Prostate gland (tissue), 2 donors: ENCODE measurements around the gene WDR59. TPM values are rescaled to one million over a fixed set of nuclear protein-coding genes. Genes with fewer than 3 reads are reported as not detected.

Source experiments
- DNase-seq: peaks from one replicate; pipeline ENCODE4 v3.0.0-alpha.2; 2019; ENCODE audit warnings: low spot score
- H3K27ac ChIP-seq, 2 donors: fragments of 200-600 bp; sonication (generic); 2 replicates each; pipeline ENCODE4 v1.5.1; 2017 to 2019
- H3K27me3 ChIP-seq: fragments of 200-600 bp; sonication (generic); replicated peaks from 2 replicates; pipeline ENCODE4 v1.5.1; 2019; ENCODE audit not compliant: insufficient read depth
- H3K36me3 ChIP-seq, 2 donors: fragments of 200-600 bp; sonication (generic); 1 replicate in 1 of 2; 2 replicates in 1 of 2; pipeline versions ENCODE4 v1.5.1 to v1.8.1; 2017 to 2019
- H3K4me1 ChIP-seq: fragments of 200-600 bp; sonication (generic); replicated peaks from 2 replicates; pipeline ENCODE4 v1.5.1; 2019
- H3K4me3 ChIP-seq, 2 donors: fragments of 200-600 bp; sonication (generic); 2 replicates each; pipeline ENCODE4 v1.5.1; 2017 to 2019
- H3K9me3 ChIP-seq: fragments of 200-600 bp; sonication (generic); 2 replicates; pipeline ENCODE4 v1.5.1; 2017
- CTCF ChIP-seq, 4 experiments: fragments of 200-600 bp in 2 of 4; fragments of 450-650 bp in 2 of 4; sonication (generic) in 2 of 4; IDR thresholded peaks; 1 replicate in 3 of 4; 2 replicates in 1 of 4; pipeline ENCODE4 v1.5.1; 2016 to 2019; ENCODE audit warnings: antibody characterized with exemption in 4 of 4, mild to moderate bottlenecking in 2 of 4, moderate library complexity in 2 of 4
- POLR2A ChIP-seq: fragments of 450-650 bp; IDR thresholded peaks from one replicate; pipeline ENCODE4 v1.6.1; 2016; ENCODE audit warnings: antibody characterized with exemption, mild to moderate bottlenecking
- POLR2AphosphoS5 ChIP-seq: sonication (generic); formaldehyde crosslinking; IDR thresholded peaks from one replicate; pipeline ENCODE4 v1.6.1; 2017; ENCODE audit warnings: antibody characterized with exemption
- WGBS: methylation state at CpG from one replicate; pipeline ENCODE4 v1.1.5; 2018; 5-methylcytosine and 5-hydroxymethylcytosine counted together
- intact Hi-C: fragments of 100-400 bp; cut with DNase I; formaldehyde crosslinking; loops from one replicate; pipeline ENCODE4 v1.14.2; 2022
- total RNA-seq, 2 donors: library from RNA; depleted of rRNA; stranded (reverse); fragments of >200 nt; gene quantifications; one replicate each; pipeline ENCODE4 v1.1.0, GENCODE V29; 2016

WDR59 gene
- total RNA-seq, 2 donors from 2014 or later: 38.5 to 62.6 TPM

GRCh38 chr16:74887084-74887483, 97.8 kb downstream of the WDR59 start:
- no peaks in the 10 kb centered on the region for H3K27me3 ChIP-seq
- H3K4me1 ChIP-seq: no peaks in the 10 kb centered on the region
- no peak overlapping the region for H3K27ac ChIP-seq
- H3K4me3 ChIP-seq: no peak overlapping the region
- H3K36me3 ChIP-seq: no peaks in the 10 kb centered on the region
- DNase-seq: no peak
- H3K9me3 ChIP-seq: no peaks in the 10 kb centered on the region
- WGBS: 87% methylated on average over 2 of the region's 2 CpGs
- intact Hi-C loops: no loop called here
- TF ChIP-seq POLR2A: no peak
- TF ChIP-seq CTCF (IDR thresholded peaks at IDR 0.05): no peak
- no peak for TF ChIP-seq POLR2AphosphoS5

GRCh38 chr16:74877706-74878105, 107.2 kb downstream of the WDR59 start:
- H3K27ac ChIP-seq: no peak overlapping the region
- no peaks in the 10 kb centered on the region for H3K27me3 ChIP-seq

GRCh38 chr16:74874912-74875546, 109.9 kb downstream of the WDR59 start:
- no peak overlapping the region for H3K27ac ChIP-seq
- H3K4me1 ChIP-seq: no peaks in the 10 kb centered on the region
- no peak for TF ChIP-seq CTCF (IDR thresholded peaks at IDR 0.05)
- TF ChIP-seq POLR2AphosphoS5: no peak
- TF ChIP-seq POLR2A: no peak
- intact Hi-C loops: no loop called here
- H3K4me3 ChIP-seq: no peak overlapping the region
- no peak for DNase-seq
- no peaks in the 10 kb centered on the region for H3K9me3 ChIP-seq
- WGBS: 86% methylated on average over 13 of the region's 13 CpGs
- no peaks in the 10 kb centered on the region for H3K27me3 ChIP-seq
- H3K36me3 ChIP-seq: peaks cover 0 to 5% of the 10 kb centered on the region in 2 donors

More at GRCh38 chr16:74877706-74878105, 107.2 kb downstream of the WDR59 start:
- intact Hi-C loops: no loop called here
- WGBS: 82% methylated on average over 7 of the region's 7 CpGs
- DNase-seq: no peak
- Histone ChIP-seq H3K36me3 (peaks cover 0 to 5% of the 10 kb centered on the region in 2 donors), H3K9me3 (no peaks in the 10 kb centered on the region), H3K4me3 (no peak overlapping the region), H3K4me1 (no peaks in the 10 kb centered on the region)
- TF ChIP-seq POLR2AphosphoS5 (no peak), CTCF (IDR thresholded peaks at IDR 0.05) (no peak), POLR2A (no peak)

GRCh38 chr16:74874123-74874522, 110.8 kb downstream of the WDR59 start:
- H3K4me1 ChIP-seq: no peaks in the 10 kb centered on the region
- TF ChIP-seq POLR2A (no peak), CTCF (IDR thresholded peaks at IDR 0.05) (no peak), POLR2AphosphoS5 (no peak)
- intact Hi-C loops: no loop called here
- no peaks in the 10 kb centered on the region for H3K9me3 ChIP-seq
- H3K4me3 ChIP-seq: no peak overlapping the region
- peaks cover 0 to 5% of the 10 kb centered on the region in 2 donors for H3K36me3 ChIP-seq
- DNase-seq: no peak
- no peak overlapping the region for H3K27ac ChIP-seq
- H3K27me3 ChIP-seq: no peaks in the 10 kb centered on the region
- WGBS: 93% methylated on average over 14 of the region's 14 CpGs

GRCh38 chr16:74872302-74872701, 112.6 kb downstream of the WDR59 start:
- H3K4me3 ChIP-seq: no peak overlapping the region
- intact Hi-C loops: no loop called here
- H3K4me1 ChIP-seq: no peaks in the 10 kb centered on the region
- no peaks in the 10 kb centered on the region for H3K9me3 ChIP-seq
- peaks cover 0 to 5% of the 10 kb centered on the region in 2 donors for H3K36me3 ChIP-seq
- TF ChIP-seq POLR2A: no peak
- no peak for TF ChIP-seq POLR2AphosphoS5
- no peak for TF ChIP-seq CTCF (IDR thresholded peaks at IDR 0.05)
- no peak overlapping the region for H3K27ac ChIP-seq
- WGBS: 98% methylated on average over 2 of the region's 2 CpGs
- H3K27me3 ChIP-seq: no peaks in the 10 kb centered on the region
- DNase-seq: no peak
